Panc1 (cell line): Measurements from ENCODE around the gene ALDH18A1.

Source experiments
- CTCF ChIP-seq: fragments of 450-650 bp; IDR thresholded peaks from 2 replicates; pipeline ENCODE4 v1.5.1; 2017; ENCODE audit warnings: mild to moderate bottlenecking
- POLR2AphosphoS5 ChIP-seq: IDR thresholded peaks from 2 replicates; pipeline ENCODE4 v1.6.1; 2012; ENCODE audit warnings: mild to moderate bottlenecking, low read depth, low read length, moderate library complexity

DNA sequence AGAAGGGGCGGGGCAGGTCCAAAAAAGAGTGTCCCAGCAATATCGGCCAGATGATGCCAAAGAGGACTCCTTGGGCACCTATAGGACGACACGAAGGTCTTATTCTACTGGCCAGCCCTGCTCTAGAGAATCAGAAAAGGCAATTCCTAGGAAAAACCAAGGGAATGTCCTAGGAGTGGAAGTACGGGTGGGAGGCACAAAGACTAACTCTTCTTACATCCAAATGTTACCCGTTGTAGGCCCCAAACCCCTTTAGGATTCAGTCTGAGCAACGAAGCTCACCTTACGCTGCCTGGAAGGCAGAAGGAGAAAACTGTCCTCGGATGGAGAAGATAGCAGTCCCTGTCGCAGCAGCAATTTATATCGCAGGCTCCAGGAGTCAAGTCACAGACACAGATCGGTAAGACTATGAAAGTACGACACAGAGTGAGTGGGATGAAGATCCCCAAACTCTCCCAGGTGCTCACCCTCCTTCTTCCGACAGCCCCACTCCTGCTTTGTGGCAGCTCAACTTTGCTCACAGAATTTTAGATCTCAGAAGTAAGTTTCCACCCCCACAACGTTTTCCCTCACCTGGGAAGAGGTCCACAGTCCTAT, 36.7 kb upstream of the ALDH18A1 start:
- no peak for TF ChIP-seq CTCF
- TF ChIP-seq POLR2AphosphoS5 = no peak
